ENCODE data around the gene DMAC2L. TPM values are rescaled to one million over a fixed set of nuclear protein-coding genes. Genes with fewer than 3 reads are reported as not detected.

DMAC2L gene
- total RNA-seq, 1 experiment from 2014 or later, result 14.0 TPM

GRCh38 chr14:50366589-50366988 lies 54.5 kb downstream of the DMAC2L start:
- intact Hi-C loops (cut with micrococcal nuclease; ENCODE audit: unreplicated experiment) (no loop called here), in situ Hi-C loops (cut with HindIII; ENCODE audit: low pct_unique_long_range_greater_than_20kb, low sequenced_read_pairs) (no loop called here)
- ChIA-PET POLR2A (no interaction called here), CTCF (no interaction called here)
- BruUV-seq (replicated peaks), result no TSS peak
- H3K27me3 ChIP-seq (ENCODE audit: control insufficient read depth, insufficient read depth, low read length), result no peaks in the 10 kb centered on the region
- H3K4me1 ChIP-seq (ENCODE audit: control insufficient read depth, insufficient read depth, low read length), result no peaks in the 10 kb centered on the region
- DNase-seq (ENCODE audit: low read depth, low spot score) (no peak), ATAC-seq (no peak)
- no peak overlapping the region for H3K4me3 ChIP-seq (ENCODE audit: low read depth in 2 of 2, low read length in 2 of 2)
- TF ChIP-seq CTCF (IDR thresholded peaks at IDR 0.05), result no peak
- TF ChIP-seq TCF7L2 (IDR thresholded peaks at IDR 0.05; ENCODE audit: low read depth, low read length), result no peak
- TF ChIP-seq POLR2AphosphoS5 (IDR thresholded peaks at IDR 0.05; ENCODE audit: low read depth, low read length), result no peak
- no peak for TF ChIP-seq REST (IDR thresholded peaks at IDR 0.05; ENCODE audit: insufficient read depth in 1 of 2, low read depth in 2 of 2, low read length in 1 of 2)
- no peaks in the 10 kb centered on the region for H3K36me3 ChIP-seq (ENCODE audit: control insufficient read depth, insufficient read depth, low read length)
- no peaks in the 10 kb centered on the region for H3K9me3 ChIP-seq (ENCODE audit: control insufficient read depth, insufficient read depth, low read depth, low read length)
- no peak overlapping the region for H3K27ac ChIP-seq (ENCODE audit: low read length)

- H3K27me3 ChIP-seq (ENCODE audit: control insufficient read depth, insufficient read depth, low read length), result no peaks in the 10 kb centered on the region
- BruUV-seq (replicated peaks), result no TSS peak
- no peak overlapping the region for H3K27ac ChIP-seq (ENCODE audit: low read length)
- no peaks in the 10 kb centered on the region for H3K4me1 ChIP-seq (ENCODE audit: control insufficient read depth, insufficient read depth, low read length)
- H3K4me3 ChIP-seq (ENCODE audit: low read depth in 2 of 2, low read length in 2 of 2), result no peak overlapping the region
- ChIA-PET POLR2A (no interaction called here), CTCF (no interaction called here)
- TF ChIP-seq REST (IDR thresholded peaks at IDR 0.05; ENCODE audit: insufficient read depth in 1 of 2, low read depth in 2 of 2, low read length in 1 of 2) (no peak), TCF7L2 (IDR thresholded peaks at IDR 0.05; ENCODE audit: low read depth, low read length) (no peak), SIN3A (IDR thresholded peaks at IDR 0.05; ENCODE audit: borderline replicate concordance, insufficient read depth, low read depth, low read length) (no peak), POLR2AphosphoS5 (IDR thresholded peaks at IDR 0.05; ENCODE audit: low read depth, low read length) (no peak), CTCF (IDR thresholded peaks at IDR 0.05) (no peak)
- no peaks in the 10 kb centered on the region for H3K9me3 ChIP-seq (ENCODE audit: control insufficient read depth, insufficient read depth, low read depth, low read length)
- intact Hi-C loops (cut with micrococcal nuclease; ENCODE audit: unreplicated experiment) (no loop called here), in situ Hi-C loops (cut with HindIII; ENCODE audit: low pct_unique_long_range_greater_than_20kb, low sequenced_read_pairs) (no loop called here)
- ATAC-seq (no peak), DNase-seq (ENCODE audit: low read depth, low spot score) (no peak)
- H3K36me3 ChIP-seq (ENCODE audit: control insufficient read depth, insufficient read depth, low read length), result no peaks in the 10 kb centered on the region
These were observed 59.4 kb downstream of the DMAC2L start for GRCh38 chr14:50371546-50371945.
